WI38 (cell line): ENCODE results near the gene DIO2.

Source experiments
- H3K4me3 ChIP-seq: 2 replicates; pipeline ENCODE4 v1.5.1; 2011; ENCODE audit warnings: low read depth, mild to moderate bottlenecking, control low read depth, low read length
- CTCF ChIP-seq: IDR thresholded peaks from 2 replicates; pipeline ENCODE4 v1.5.1; 2012; ENCODE audit warnings: low read depth, mild to moderate bottlenecking, control low read depth, low read length

DIO2 gene

GRCh38 chr14:80172375-80173051, 38.8 kb downstream of the DIO2 start:
- no peak for TF ChIP-seq CTCF

GRCh38 chr14:80167793-80168448, 43.4 kb downstream of the DIO2 start:
- no peak for TF ChIP-seq CTCF
- H3K4me3 ChIP-seq = no peak overlapping the region

More at GRCh38 chr14:80172375-80173051, 38.8 kb downstream of the DIO2 start:
- H3K4me3 ChIP-seq = no peak overlapping the region

GRCh38 chr14:80164991-80165721, 46.1 kb downstream of the DIO2 start:
- no peak for TF ChIP-seq CTCF
- H3K4me3 ChIP-seq = no peak overlapping the region

- H3K4me3 ChIP-seq = no peak overlapping the region
- TF ChIP-seq CTCF = no peak
These were observed 58.5 kb downstream of the DIO2 start for GRCh38 chr14:80152763-80153162.

GRCh38 chr14:80152166-80152565, 59.1 kb downstream of the DIO2 start:
- TF ChIP-seq CTCF = no peak
- H3K4me3 ChIP-seq = no peak overlapping the region

- no peak for TF ChIP-seq CTCF
- no peak overlapping the region for H3K4me3 ChIP-seq
These were observed 61.0 kb downstream of the DIO2 start for GRCh38 chr14:80150301-80150700.
